Ishikawa (cell line): ENCODE data around the gene TOMM20.

ENCODE experiments used
- CEBPB ChIP-seq: IDR thresholded peaks from 2 replicates; pipeline ENCODE4 v1.6.1; 2012
- CREB1 ChIP-seq: IDR thresholded peaks from 2 replicates; pipeline ENCODE4 v1.6.1; 2012; ENCODE audit warnings: low read depth
- EGR1 ChIP-seq: IDR thresholded peaks from 2 replicates; pipeline ENCODE4 v1.6.1; 2012
- EP300 ChIP-seq: IDR thresholded peaks from 2 replicates; pipeline ENCODE4 v1.6.1; 2012; ENCODE audit warnings: borderline replicate concordance
- FOXM1 ChIP-seq: IDR thresholded peaks from 2 replicates; pipeline ENCODE4 v1.6.1; 2012; ENCODE audit warnings: low read depth, borderline replicate concordance
- NFIC ChIP-seq: IDR thresholded peaks from 2 replicates; pipeline ENCODE4 v1.6.1; 2012
- RAD21 ChIP-seq: IDR thresholded peaks from 2 replicates; pipeline ENCODE4 v1.6.1; 2012; ENCODE audit warnings: low read depth
- TAF1 ChIP-seq: IDR thresholded peaks from 2 replicates; pipeline ENCODE4 v1.6.1; 2012; ENCODE audit warnings: low read depth, mild to moderate bottlenecking
- TCF12 ChIP-seq: IDR thresholded peaks from 2 replicates; pipeline ENCODE4 v1.6.1; 2012; ENCODE audit warnings: low read depth
- TEAD4 ChIP-seq: IDR thresholded peaks from 2 replicates; pipeline ENCODE4 v1.6.1; 2012
- YY1 ChIP-seq: IDR thresholded peaks from 2 replicates; pipeline ENCODE4 v1.6.1; 2012; ENCODE audit warnings: low read depth
- ZBTB7A ChIP-seq: IDR thresholded peaks from 2 replicates; pipeline ENCODE4 v1.6.1; 2012; ENCODE audit warnings: low read depth
- TF ChIP-seq, protein P1 (sequence below): IDR thresholded peaks from 2 replicates; pipeline ENCODE4 v1.6.1; 2012; ENCODE audit warnings: low read depth, mild to moderate bottlenecking
- TF ChIP-seq, protein P2 (sequence below): IDR thresholded peaks from 2 replicates; pipeline ENCODE4 v1.6.1; 2012
- TF ChIP-seq, protein P3 (sequence below): IDR thresholded peaks from 2 replicates; pipeline ENCODE4 v1.6.1; 2012

TOMM20 gene

DNA sequence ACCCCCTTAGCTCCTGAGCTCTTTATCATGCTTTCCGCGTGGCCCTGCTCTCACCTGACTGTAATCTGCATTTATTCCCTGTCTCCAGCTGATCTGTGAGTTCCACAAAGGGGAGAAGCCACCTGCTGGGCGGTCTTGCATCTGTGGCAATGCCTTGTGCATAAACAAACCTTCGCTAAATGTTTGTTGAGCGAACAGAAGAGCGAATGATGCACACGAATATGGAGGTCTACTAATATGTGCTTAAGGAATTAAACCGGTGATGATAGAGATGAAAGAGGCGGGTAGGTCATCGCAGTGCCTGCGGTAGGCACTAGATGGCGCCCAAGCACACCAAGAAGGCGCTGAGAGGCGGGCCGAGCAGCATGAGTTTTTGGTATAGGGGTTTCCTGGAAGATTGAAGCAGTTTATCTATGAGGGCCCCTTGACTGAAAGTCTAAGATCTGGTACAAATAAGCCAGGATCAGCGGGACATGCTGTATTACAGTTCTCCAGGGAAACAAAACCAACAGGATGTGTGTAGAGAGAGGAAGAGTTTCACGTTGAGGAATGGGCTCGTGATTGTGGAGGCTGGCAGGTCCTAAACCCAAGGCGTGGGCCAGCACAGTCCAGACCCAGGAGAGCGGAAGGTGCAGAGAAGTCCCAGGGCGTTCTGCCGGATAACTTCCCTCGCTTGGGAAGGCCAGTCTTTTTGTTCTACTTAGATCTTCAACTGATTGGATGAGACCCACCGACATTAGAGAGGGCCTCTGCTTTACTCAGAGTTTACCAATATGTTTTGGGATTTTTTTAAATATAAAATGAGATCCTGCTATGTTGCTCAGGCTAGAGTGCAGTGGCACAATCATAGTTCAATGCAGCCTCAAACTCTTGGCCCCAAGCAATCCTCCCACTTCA, 34.7 kb downstream of the TOMM20 start:
- TF ChIP-seq RAD21 (peak; percentile 87), EP300 (no peak), TCF12 (no peak), EGR1 (no peak)
- TF ChIP-seq, protein P1, sequence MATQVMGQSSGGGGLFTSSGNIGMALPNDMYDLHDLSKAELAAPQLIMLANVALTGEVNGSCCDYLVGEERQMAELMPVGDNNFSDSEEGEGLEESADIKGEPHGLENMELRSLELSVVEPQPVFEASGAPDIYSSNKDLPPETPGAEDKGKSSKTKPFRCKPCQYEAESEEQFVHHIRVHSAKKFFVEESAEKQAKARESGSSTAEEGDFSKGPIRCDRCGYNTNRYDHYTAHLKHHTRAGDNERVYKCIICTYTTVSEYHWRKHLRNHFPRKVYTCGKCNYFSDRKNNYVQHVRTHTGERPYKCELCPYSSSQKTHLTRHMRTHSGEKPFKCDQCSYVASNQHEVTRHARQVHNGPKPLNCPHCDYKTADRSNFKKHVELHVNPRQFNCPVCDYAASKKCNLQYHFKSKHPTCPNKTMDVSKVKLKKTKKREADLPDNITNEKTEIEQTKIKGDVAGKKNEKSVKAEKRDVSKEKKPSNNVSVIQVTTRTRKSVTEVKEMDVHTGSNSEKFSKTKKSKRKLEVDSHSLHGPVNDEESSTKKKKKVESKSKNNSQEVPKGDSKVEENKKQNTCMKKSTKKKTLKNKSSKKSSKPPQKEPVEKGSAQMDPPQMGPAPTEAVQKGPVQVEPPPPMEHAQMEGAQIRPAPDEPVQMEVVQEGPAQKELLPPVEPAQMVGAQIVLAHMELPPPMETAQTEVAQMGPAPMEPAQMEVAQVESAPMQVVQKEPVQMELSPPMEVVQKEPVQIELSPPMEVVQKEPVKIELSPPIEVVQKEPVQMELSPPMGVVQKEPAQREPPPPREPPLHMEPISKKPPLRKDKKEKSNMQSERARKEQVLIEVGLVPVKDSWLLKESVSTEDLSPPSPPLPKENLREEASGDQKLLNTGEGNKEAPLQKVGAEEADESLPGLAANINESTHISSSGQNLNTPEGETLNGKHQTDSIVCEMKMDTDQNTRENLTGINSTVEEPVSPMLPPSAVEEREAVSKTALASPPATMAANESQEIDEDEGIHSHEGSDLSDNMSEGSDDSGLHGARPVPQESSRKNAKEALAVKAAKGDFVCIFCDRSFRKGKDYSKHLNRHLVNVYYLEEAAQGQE: no peak

DNA sequence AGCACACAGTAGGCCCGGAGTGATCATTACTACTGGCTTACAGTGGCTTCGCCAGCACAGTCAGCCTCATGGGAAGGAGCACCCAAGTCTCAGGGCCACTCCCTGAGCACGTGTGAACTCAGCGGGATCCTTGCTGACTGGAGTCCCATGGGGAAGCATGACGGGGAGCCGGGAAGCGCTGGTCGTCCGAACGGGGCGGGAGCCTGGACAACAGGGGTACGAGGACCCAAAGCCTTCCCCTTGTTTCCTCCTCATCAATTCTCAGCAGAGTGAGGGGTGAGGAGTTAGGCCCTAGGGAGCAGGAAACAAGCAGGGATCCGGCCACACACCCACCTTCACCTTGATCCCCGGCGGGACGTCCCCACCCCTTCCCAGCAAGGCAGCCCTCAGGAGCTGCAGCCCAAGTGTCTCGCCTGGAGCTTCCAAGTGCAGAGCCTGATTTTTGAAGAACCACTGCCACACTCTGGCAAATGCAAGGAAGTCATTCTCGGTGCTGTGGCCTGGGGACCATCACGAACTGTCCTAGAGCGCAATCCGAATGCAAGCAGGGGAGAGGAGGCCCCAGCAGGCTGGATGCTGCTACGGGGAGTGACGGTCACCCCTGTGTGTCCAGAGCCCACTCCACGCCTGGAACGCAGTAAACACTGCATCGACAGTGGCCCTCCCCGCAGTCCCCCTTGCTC, 35.5 kb downstream of the TOMM20 start:
- TF ChIP-seq CEBPB: no peak
- no peak for TF ChIP-seq FOXM1
- no peak for TF ChIP-seq CREB1
- TF ChIP-seq TEAD4: no peak
- no peak for TF ChIP-seq ZBTB7A
- no peak for TF ChIP-seq YY1
- peak; percentile 43; the same call in 1 of the 2 replicates for TF ChIP-seq RAD21
- TF ChIP-seq, protein P2, sequence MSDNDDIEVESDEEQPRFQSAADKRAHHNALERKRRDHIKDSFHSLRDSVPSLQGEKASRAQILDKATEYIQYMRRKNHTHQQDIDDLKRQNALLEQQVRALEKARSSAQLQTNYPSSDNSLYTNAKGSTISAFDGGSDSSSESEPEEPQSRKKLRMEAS: no peak
- no peak for TF ChIP-seq TCF12

DNA sequence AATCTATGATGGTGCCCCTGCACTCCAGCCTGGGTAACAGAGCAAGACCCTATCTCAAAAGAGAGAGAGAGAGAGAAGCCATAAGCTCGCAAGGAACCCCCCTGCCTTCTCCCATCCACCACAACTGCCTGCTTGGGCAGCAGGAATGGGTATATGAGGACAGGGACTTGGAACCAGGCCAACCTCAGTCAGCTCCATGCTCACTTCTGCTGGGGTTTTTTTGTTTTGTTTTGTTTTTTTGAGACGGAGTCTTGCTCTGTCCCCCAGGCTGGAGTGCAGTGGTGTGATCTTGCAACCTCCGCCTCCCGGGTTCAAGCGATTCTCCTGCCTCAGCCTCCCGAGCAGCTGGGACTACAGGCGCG, 36.6 kb downstream of the TOMM20 start:
- TF ChIP-seq NFIC: 0 out of 2 replicates have a peak, but pooled peaks have one; percentile 8

DNA sequence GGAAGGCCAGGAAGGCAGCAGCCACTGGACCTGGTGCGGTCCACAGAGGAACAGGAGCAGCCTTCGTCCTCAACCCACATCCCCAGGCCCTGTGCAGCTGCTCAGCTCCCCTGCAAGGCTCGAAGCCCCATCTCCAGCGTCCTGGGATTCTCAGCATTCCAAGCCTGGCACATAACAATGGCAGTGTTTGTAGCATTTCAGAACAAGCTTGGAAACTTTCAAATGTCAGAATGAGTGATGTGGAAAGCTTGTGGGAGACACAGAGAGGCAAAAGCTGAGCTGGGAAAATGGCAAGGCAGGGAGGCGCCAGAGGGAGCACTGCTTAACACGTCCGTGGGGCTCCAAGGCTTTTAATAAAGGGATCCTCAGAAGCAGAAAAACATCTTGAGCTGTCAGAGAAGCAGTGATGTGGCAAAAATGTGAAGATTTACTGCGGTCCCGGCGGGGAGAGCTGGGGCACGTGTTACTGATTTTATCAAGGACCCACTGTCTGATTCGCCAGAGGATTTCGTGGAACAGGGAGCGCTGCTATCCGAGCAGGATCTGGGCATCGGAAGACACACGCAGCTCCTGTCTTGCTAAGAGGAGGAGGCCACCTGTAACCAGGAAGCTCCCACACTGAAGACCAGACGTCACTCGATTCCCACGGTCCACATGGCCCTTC, 38.1 kb downstream of the TOMM20 start:
- TF ChIP-seq ZBTB7A: no peak
- TF ChIP-seq, protein P2: peak; percentile 66
- no peak for TF ChIP-seq CEBPB
- no peak for TF ChIP-seq EGR1
- TF ChIP-seq NFIC: no peak
- peak; percentile 66; the same call in 1 of the 2 replicates for TF ChIP-seq EP300
- TF ChIP-seq, protein P1: no peak
- TF ChIP-seq TAF1: no peak
- TF ChIP-seq TCF12: peak; percentile 74
- TF ChIP-seq TEAD4: peak; percentile 94
- no peak; the same call in 1 of the 2 replicates for TF ChIP-seq RAD21
- TF ChIP-seq YY1: 0 out of 2 replicates have a peak, but pooled peaks have one; percentile 44
- TF ChIP-seq FOXM1: no peak
- TF ChIP-seq CREB1: no peak
- TF ChIP-seq, protein P3, sequence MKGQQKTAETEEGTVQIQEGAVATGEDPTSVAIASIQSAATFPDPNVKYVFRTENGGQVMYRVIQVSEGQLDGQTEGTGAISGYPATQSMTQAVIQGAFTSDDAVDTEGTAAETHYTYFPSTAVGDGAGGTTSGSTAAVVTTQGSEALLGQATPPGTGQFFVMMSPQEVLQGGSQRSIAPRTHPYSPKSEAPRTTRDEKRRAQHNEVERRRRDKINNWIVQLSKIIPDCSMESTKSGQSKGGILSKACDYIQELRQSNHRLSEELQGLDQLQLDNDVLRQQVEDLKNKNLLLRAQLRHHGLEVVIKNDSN: no peak; the same call in 1 of the 2 replicates

DNA sequence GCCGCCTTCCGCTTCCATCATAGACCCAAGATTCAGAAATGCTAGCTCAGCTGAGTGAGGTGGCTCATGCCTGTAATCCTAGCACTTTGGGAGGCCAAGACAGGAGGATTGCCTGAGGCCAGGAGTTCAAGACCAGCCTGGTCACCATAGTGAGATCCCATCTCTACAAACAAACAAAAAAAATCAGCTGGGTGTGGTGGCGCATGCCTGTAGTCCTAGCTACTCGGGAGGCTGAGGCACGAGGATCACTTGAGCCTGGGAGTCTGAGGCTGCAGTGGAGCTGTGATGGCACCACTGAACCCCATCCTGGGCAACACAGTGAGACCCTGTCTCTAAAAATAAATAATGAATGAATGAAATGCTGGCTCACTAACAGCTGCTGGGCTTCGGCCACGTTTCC, 39.7 kb downstream of the TOMM20 start:
- TF ChIP-seq RAD21 (no peak), EGR1 (no peak)

DNA sequence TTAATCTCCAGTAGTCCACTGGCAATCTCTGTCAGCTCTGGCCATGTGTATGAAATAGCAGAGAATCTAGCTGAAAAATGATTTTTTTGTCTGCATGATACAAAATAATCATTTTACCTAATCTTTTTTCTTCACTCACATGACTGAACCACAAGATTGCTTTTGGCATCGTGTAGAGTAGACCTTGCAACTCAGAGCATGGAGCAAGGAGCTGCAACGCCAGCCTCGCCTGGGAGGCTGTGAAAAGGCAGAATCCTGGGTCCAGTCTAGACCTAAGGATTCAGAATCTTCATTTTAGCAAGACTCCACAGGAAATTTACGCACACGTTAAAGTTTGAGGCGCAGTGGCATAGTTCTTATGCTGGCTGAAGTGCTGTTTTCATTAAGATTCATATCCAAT, 40.2 kb downstream of the TOMM20 start:
- no peak for TF ChIP-seq CREB1
- no peak for TF ChIP-seq TEAD4
- no peak for TF ChIP-seq FOXM1
- no peak for TF ChIP-seq TAF1
- TF ChIP-seq, protein P1: no peak
- TF ChIP-seq, protein P3: no peak
- TF ChIP-seq ZBTB7A: no peak
- no peak for TF ChIP-seq YY1
- TF ChIP-seq, protein P2: no peak
- TF ChIP-seq RAD21: no peak
- no peak for TF ChIP-seq EGR1
- TF ChIP-seq EP300: no peak
- TF ChIP-seq CEBPB: no peak
- no peak for TF ChIP-seq NFIC
- no peak for TF ChIP-seq TCF12
